H1 (cell line): ENCODE measurements around the gene TBX6. TPM values are rescaled to one million over a fixed set of nuclear protein-coding genes. Genes with fewer than 3 reads are reported as not detected.

Source experiments
- CTCF ChIA-PET: fragments of 300-600 bp; sonication (Branson Sonifier 250); formaldehyde crosslinking; loops from one replicate; lab custom pipeline; 2021; ENCODE audit not compliant: partially characterized antibody; lab: Charles Lee
- POLR2A ChIA-PET: fragments of 300-600 bp; sonication (Branson Sonifier 250); formaldehyde crosslinking; loops from one replicate; lab custom pipeline; 2021; ENCODE audit warnings: inconsistent platforms; ENCODE audit not compliant: partially characterized antibody; lab: Charles Lee
- DNase-seq, 2 experiments: peaks; one replicate each; pipeline versions ENCODE4 v3.0.0 to v3.0.0-alpha.2; 2010 to 2022; ENCODE audit warnings: low spot score in 2 of 2, low read depth in 1 of 2, mixed read lengths in 1 of 2
- FAIRE-seq: peaks from 2 replicates; lab custom pipeline; 2011; peaks lifted over from hg19 to GRCh38; lab: Jason Lieb, UNC
- H2AFZ ChIP-seq: 2 replicates; pipeline ENCODE4 v1.8.1; 2012; ENCODE audit warnings: low read length, inconsistent platforms
- H2AK5ac ChIP-seq: 2 replicates; pipeline ENCODE4 v1.6.1; 2013; ENCODE audit warnings: low read depth, low read length
- H2BK120ac ChIP-seq: replicated peaks from 2 replicates; pipeline ENCODE3; 2013; ENCODE audit warnings: low read depth, low read length, inconsistent platforms
- H2BK12ac ChIP-seq: 2 replicates; pipeline ENCODE4 v1.6.1; 2013; ENCODE audit warnings: low read depth, low read length
- H2BK15ac ChIP-seq: 2 replicates; pipeline ENCODE4 v1.6.1; 2013; ENCODE audit warnings: low read length
- H2BK20ac ChIP-seq: 2 replicates; pipeline ENCODE4 v1.6.1; 2013; ENCODE audit warnings: low read length
- H2BK5ac ChIP-seq: 2 replicates; pipeline ENCODE4 v1.6.1; 2013; ENCODE audit warnings: low read depth, low read length
- H3K14ac ChIP-seq: 2 replicates; pipeline ENCODE4 v1.6.1; 2013; ENCODE audit warnings: inconsistent platforms; ENCODE audit not compliant: insufficient read length
- H3K18ac ChIP-seq: 2 replicates; pipeline ENCODE4 v1.6.1; 2013; ENCODE audit warnings: low read length; ENCODE audit errors: extremely low read depth
- H3K23ac ChIP-seq: 2 replicates; pipeline ENCODE4 v1.6.1; 2013; ENCODE audit warnings: inconsistent platforms; ENCODE audit not compliant: insufficient read length
- H3K23me2 ChIP-seq: 2 replicates; pipeline ENCODE4 v1.6.1; 2013; ENCODE audit warnings: low read depth, low read length
- H3K27ac ChIP-seq: 2 replicates; pipeline ENCODE4 v1.6.1; 2011; ENCODE audit warnings: low read depth, low read length, inconsistent platforms
- H3K27me3 ChIP-seq, 4 experiments: replicated peaks in 1 of 4; 1 replicate in 1 of 4; 2 replicates in 3 of 4; pipeline versions ENCODE4 v1.6.1 to v1.8.1; 2011 to 2013; ENCODE audit warnings: low read length in 3 of 4, mild to moderate bottlenecking in 3 of 4, inconsistent platforms in 2 of 4, mixed read lengths in 2 of 4, moderate library complexity in 1 of 4; ENCODE audit not compliant: control insufficient read depth in 3 of 4, insufficient read depth in 3 of 4; ENCODE audit errors: extremely low read depth in 1 of 4
- H3K36me3 ChIP-seq, 4 experiments: 2 replicates each; pipeline versions ENCODE4 v1.6.1 to v1.8.1; 2011 to 2013; ENCODE audit warnings: mild to moderate bottlenecking in 4 of 4, low read length in 3 of 4, moderate library complexity in 2 of 4, control low read depth in 1 of 4, inconsistent platforms in 1 of 4; ENCODE audit not compliant: insufficient read depth in 4 of 4, control insufficient read depth in 2 of 4
- H3K4ac ChIP-seq: replicated peaks from 2 replicates; pipeline ENCODE3; 2013; ENCODE audit warnings: low read length, low read depth, mixed read lengths, inconsistent platforms; ENCODE audit not compliant: insufficient read length
- H3K4me1 ChIP-seq, 4 experiments: replicated peaks in 1 of 4; 1 replicate in 1 of 4; 2 replicates in 3 of 4; pipeline versions ENCODE4 v1.6.1 to v1.8.1; 2011 to 2013; ENCODE audit warnings: low read length in 3 of 4, inconsistent platforms in 2 of 4, mixed read lengths in 1 of 4; ENCODE audit not compliant: insufficient read depth in 4 of 4, control insufficient read depth in 3 of 4
- H3K4me2 ChIP-seq, 2 experiments: 2 replicates each; pipeline versions ENCODE4 v1.6.1 to v1.8.1; 2011 to 2013; ENCODE audit warnings: low read depth in 2 of 2, low read length in 2 of 2, control low read depth in 1 of 2, inconsistent platforms in 1 of 2, mild to moderate bottlenecking in 1 of 2; ENCODE audit not compliant: insufficient read depth in 1 of 2
- H3K4me3 ChIP-seq, 4 experiments: fragments of 200-600, 300-600 bp in 1 of 4; sonication (generic), shearing (Covaris generic), sonication (Bioruptor Twin) in 1 of 4; 2 replicates each; pipeline versions ENCODE4 v1.5.1 to v1.8.1; 2011 to 2016; ENCODE audit warnings: low read length in 4 of 4, low read depth in 3 of 4, control low read depth in 2 of 4, inconsistent platforms in 2 of 4, mild to moderate bottlenecking in 2 of 4, mixed read lengths in 1 of 4, moderate library complexity in 1 of 4; ENCODE audit not compliant: insufficient read depth in 2 of 4; ENCODE audit errors: extremely low read depth in 1 of 4
- H3K56ac ChIP-seq: replicated peaks from 2 replicates; pipeline ENCODE3; 2013; ENCODE audit warnings: low read depth, mild to moderate bottlenecking, mixed read lengths, low read length, inconsistent platforms; ENCODE audit not compliant: insufficient read length
- H3K79me1 ChIP-seq: 2 replicates; pipeline ENCODE4 v1.6.1; 2013; ENCODE audit warnings: low read depth, low read length, control low read depth
- H3K79me2 ChIP-seq, 2 experiments: 2 replicates each; pipeline versions ENCODE4 v1.6.1 to v1.8.1; 2012 to 2013; ENCODE audit warnings: low read length in 2 of 2, mild to moderate bottlenecking in 2 of 2, inconsistent platforms in 1 of 2; ENCODE audit not compliant: insufficient read depth in 2 of 2, control insufficient read depth in 1 of 2
- H3K9ac ChIP-seq, 4 experiments: replicated peaks in 1 of 4; 1 replicate in 1 of 4; 2 replicates in 3 of 4; pipeline versions ENCODE4 v1.6.1 to v1.8.1; 2011 to 2013; ENCODE audit warnings: low read depth in 3 of 4, low read length in 3 of 4, control low read depth in 2 of 4, mild to moderate bottlenecking in 2 of 4, moderate library complexity in 2 of 4, inconsistent platforms in 1 of 4; ENCODE audit errors: extremely low read depth in 1 of 4
- H3K9me3 ChIP-seq, 2 experiments: 2 replicates each; pipeline versions ENCODE4 v1.6.1 to v1.8.1; 2012 to 2013; ENCODE audit warnings: mild to moderate bottlenecking in 2 of 2, moderate library complexity in 2 of 2, control low read depth in 1 of 2, inconsistent platforms in 1 of 2, low read depth in 1 of 2, low read length in 1 of 2, mixed read lengths in 1 of 2; ENCODE audit not compliant: insufficient read depth in 2 of 2
- H4K20me1 ChIP-seq, 2 experiments: replicated peaks in 1 of 2; 2 replicates each; pipeline versions ENCODE3 to v1.8.1; 2011 to 2013; ENCODE audit warnings: inconsistent platforms in 2 of 2, low read length in 2 of 2, mild to moderate bottlenecking in 1 of 2; ENCODE audit not compliant: insufficient read depth in 2 of 2, control insufficient read depth in 1 of 2
- H4K5ac ChIP-seq: 2 replicates; pipeline ENCODE4 v1.6.1; 2013; ENCODE audit warnings: low read length, low read depth, mixed read lengths, inconsistent platforms; ENCODE audit not compliant: insufficient read length
- H4K8ac ChIP-seq: 2 replicates; pipeline ENCODE4 v1.8.0; 2013; ENCODE audit warnings: mild to moderate bottlenecking, moderate library complexity, low read length, inconsistent platforms; ENCODE audit not compliant: insufficient read depth; ENCODE audit errors: extremely low read depth
- H4K91ac ChIP-seq: replicated peaks from 2 replicates; pipeline ENCODE3; 2013; ENCODE audit warnings: low read length, mixed read lengths, inconsistent platforms; ENCODE audit not compliant: insufficient read length
- CTBP2 ChIP-seq: IDR thresholded peaks from 2 replicates; pipeline ENCODE4 v1.7.0; 2011; ENCODE audit warnings: borderline replicate concordance, mild to moderate bottlenecking, moderate library complexity, mixed read lengths, low read length; ENCODE audit not compliant: insufficient read depth, insufficient read length
- POLR2A ChIP-seq, 2 experiments: IDR thresholded peaks; 1 replicate in 1 of 2; 2 replicates in 1 of 2; pipeline ENCODE4 v1.6.1; 2011; ENCODE audit warnings: low read depth in 2 of 2, low read length in 2 of 2, mild to moderate bottlenecking in 2 of 2; ENCODE audit errors: control extremely low read depth in 1 of 2
- WGBS, 2 experiments: shearing (Covaris generic) in 1 of 2; methylation state at CpG; one replicate each; pipeline versions ENCODE4 v1.1.6 to v1.1.7; 2013 to 2015; ENCODE audit warnings: low lambda C conversion rate in 2 of 2, mixed read lengths in 2 of 2, inconsistent platforms in 1 of 2, low coverage in 1 of 2, missing lambda C conversion rate in 1 of 2; ENCODE audit not compliant: insufficient replicate concordance in 2 of 2, insufficient coverage in 1 of 2, insufficient read length in 1 of 2; ENCODE audit errors: extremely low coverage in 1 of 2, missing lambda C conversion rate in 1 of 2; 5-methylcytosine and 5-hydroxymethylcytosine counted together
- polyA plus RNA-seq, 7 experiments: library from polyadenylated mRNA; depleted of rRNA in 3 of 7; stranded (reverse) in 5 of 7; unstranded in 2 of 7; fragments of >200 nt in 5 of 7; fragments of 200-250 nt in 2 of 7; gene quantifications; 1 replicate in 5 of 7; 2 replicates in 1 of 7; 4 replicates in 1 of 7; pipeline versions ENCODE4 v1.2.1 to v1.2.3, GENCODE V29; 2011 to 2013; ENCODE audit warnings: missing spikeins in 2 of 7, mixed read lengths in 2 of 7
- total RNA-seq: library from RNA; stranded (reverse); fragmentation: NEBNext Ultra II Directional; extraction: Animal tissue kit (Norgen Biotek cat#: 25700); gene quantifications from 2 replicates; pipeline ENCODE4 v1.2.1, GENCODE V29; 2021
- TF ChIP-seq, protein P1 (sequence below): IDR thresholded peaks from 2 replicates; pipeline ENCODE4 v1.6.1; 2011; ENCODE audit warnings: low read depth, mild to moderate bottlenecking, low read length; ENCODE audit not compliant: insufficient read depth

TBX6 gene
- total and polyA plus RNA-seq, 2 of the 8 experiments (the other 6 are each of a cell fraction or from before 2014, with no cell fraction given): 2.2 to 2.8 TPM

- peaks cover 9 to 19% (median 14%) of the 10 kb centered on the region in 4 experiments; a peak in 7 of 8 replicates for H3K36me3 ChIP-seq
- H2AK5ac ChIP-seq: no peak overlapping the region
- H2BK5ac ChIP-seq: no peak overlapping the region
- no peak overlapping the region for H3K56ac ChIP-seq
- ChIA-PET POLR2A (interaction anchor here (0.5 to 16.3 kb wide), 3 partner anchors 16 to 415 kb away, joined by 3 to 169 read pairs (median 3); partner anchors contain the start of genes TBX6 and YPEL3), CTCF (no interaction called here)
- no peak overlapping the region for H3K18ac ChIP-seq
- FAIRE-seq (no peak), DNase-seq (no peak)
- no peaks in the 10 kb centered on the region for H3K27me3 ChIP-seq
- H3K79me1 ChIP-seq: no peaks in the 10 kb centered on the region
- H2BK15ac ChIP-seq: no peak overlapping the region
- H3K27ac ChIP-seq: no peak overlapping the region
- H3K23me2 ChIP-seq: no peaks in the 10 kb centered on the region
- no peak overlapping the region for H3K4me2 ChIP-seq
- no peak overlapping the region for H3K4me3 ChIP-seq
- peaks cover 0 to 13% of the 10 kb centered on the region in 2 experiments; a peak in 2 of 4 replicates for H3K79me2 ChIP-seq
- H2AFZ ChIP-seq: no peak overlapping the region
- peaks cover 3 to 16% of the 10 kb centered on the region in 2 experiments for H4K20me1 ChIP-seq
- H3K23ac ChIP-seq: no peak overlapping the region
- H3K9ac ChIP-seq: no peak overlapping the region
- no peak for TF ChIP-seq CTBP2
- TF ChIP-seq POLR2A (IDR thresholded peaks at IDR 0.05; ENCODE audit: control extremely low read depth in 1 of 2, low read depth in 2 of 2, low read length in 2 of 2): peak in 1 of 2 experiments; percentile 53; a peak in 1 of 3 replicates
- TF ChIP-seq, protein P1, sequence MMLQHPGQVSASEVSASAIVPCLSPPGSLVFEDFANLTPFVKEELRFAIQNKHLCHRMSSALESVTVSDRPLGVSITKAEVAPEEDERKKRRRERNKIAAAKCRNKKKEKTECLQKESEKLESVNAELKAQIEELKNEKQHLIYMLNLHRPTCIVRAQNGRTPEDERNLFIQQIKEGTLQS: no peak
- peaks cover 0 to 8% (median 5%) of the 10 kb centered on the region in 4 experiments; a peak in 5 of 7 replicates for H3K4me1 ChIP-seq
- H3K9me3 ChIP-seq: no peaks in the 10 kb centered on the region
- H3K4ac ChIP-seq: no peak overlapping the region
- WGBS, 2 experiments: 93% methylated on average over 12 of the region's 15 CpGs; no CpG with 5 or more reads in 1 of the 2 experiments
- H4K8ac ChIP-seq: peak overlapping the region; percentile 51; the same call in 1 of the 2 replicates
- H2BK20ac ChIP-seq: no peak overlapping the region
- H2BK120ac ChIP-seq: no peak overlapping the region
- no peak overlapping the region for H4K91ac ChIP-seq
- no peak overlapping the region for H2BK12ac ChIP-seq
- H4K5ac ChIP-seq: no peak overlapping the region
- no peak overlapping the region for H3K14ac ChIP-seq
Observed at GRCh38 chr16:30108059-30108850, 16.5 kb upstream of the TBX6 start.
